ENCODE measurements around the gene COL23A1.

GRCh38 chr5:178606269-178606668 lies 16.1 kb upstream of the COL23A1 start:
- TF ChIP-seq CTCF (IDR thresholded peaks at IDR 0.05; ENCODE audit: low read depth, low read length) (no peak), EZH2phosphoT487 (IDR thresholded peaks at IDR 0.05; ENCODE audit: low read depth) (no peak)

Data from OCI-LY3 (cell line).